Esophagus muscularis mucosa (tissue), 4 donors: ENCODE data around the gene OR1E1. TPM values are rescaled to one million over a fixed set of nuclear protein-coding genes. Genes with fewer than 3 reads are reported as not detected.
"Not testable (repeated sequence)": the region's sequence is repeated elsewhere in the genome, so short reads cannot be mapped to it uniquely, and the experiment has no call there.

Experiments used
- DNase-seq: peaks from one replicate; pipeline ENCODE4 v3.0.0-alpha.2; 2017; ENCODE audit errors: extremely low spot score
- H3K27ac ChIP-seq, 4 donors: fragments of 200-600 bp; sonication (generic); replicated peaks in 1 of 4; 1 replicate in 3 of 4; 2 replicates in 1 of 4; pipeline ENCODE4 v1.5.1; 2016 to 2019; ENCODE audit warnings: mild to moderate bottlenecking in 1 of 4
- H3K27me3 ChIP-seq, 4 donors: fragments of 200-600 bp; sonication (generic); one replicate each; pipeline versions ENCODE4 v1.5.1 to v1.6.0; 2016 to 2019
- H3K36me3 ChIP-seq, 4 donors: fragments of 200-600 bp; sonication (generic); one replicate each; pipeline ENCODE4 v1.5.1; 2016 to 2019
- H3K4me1 ChIP-seq, 4 donors: fragments of 200-600 bp; sonication (generic); one replicate each; pipeline ENCODE4 v1.5.1; 2016 to 2019
- H3K4me3 ChIP-seq, 4 donors: fragments of 200-600 bp; sonication (generic); 1 replicate in 2 of 4; 2 replicates in 2 of 4; pipeline ENCODE4 v1.5.1; 2016 to 2019; ENCODE audit warnings: mild to moderate bottlenecking in 4 of 4, moderate library complexity in 1 of 4
- H3K9me3 ChIP-seq, 4 donors: fragments of 200-600 bp; sonication (generic); 1 replicate in 3 of 4; 2 replicates in 1 of 4; pipeline ENCODE4 v1.5.1; 2016 to 2019
- EP300 ChIP-seq: sonication (generic); formaldehyde crosslinking; IDR thresholded peaks from one replicate; pipeline ENCODE4 v1.6.1; 2017; ENCODE audit warnings: antibody characterized with exemption
- POLR2A ChIP-seq: fragments of 450-650 bp; IDR thresholded peaks from one replicate; pipeline ENCODE4 v1.6.1; 2017; ENCODE audit warnings: antibody characterized with exemption, moderate library complexity, mild to moderate bottlenecking, low read depth
- POLR2AphosphoS5 ChIP-seq, 2 donors: sonication (generic); formaldehyde crosslinking; IDR thresholded peaks; one replicate each; pipeline ENCODE4 v1.6.1; 2017; ENCODE audit warnings: antibody characterized with exemption in 2 of 2
- WGBS: methylation state at CpG from one replicate; pipeline ENCODE4 v1.1.5; 2018; 5-methylcytosine and 5-hydroxymethylcytosine counted together
- intact Hi-C: fragments of 100-400 bp; cut with DNase I; formaldehyde crosslinking; loops from one replicate; pipeline ENCODE4 v1.15.1; 2023
- total RNA-seq, 4 donors: library from RNA; depleted of rRNA; stranded (reverse); fragments of >200 nt; gene quantifications; one replicate each; pipeline versions ENCODE4 v1.1.0 to v1.2.1, GENCODE V29; 2016
- TF ChIP-seq, protein P1 (sequence below), 3 experiments: fragments of 200-600 bp in 2 of 3; fragments of 450-650 bp in 1 of 3; sonication (generic) in 2 of 3; IDR thresholded peaks; one replicate each; pipeline ENCODE4 v1.5.1; 2017 to 2019; ENCODE audit warnings: antibody characterized with exemption in 3 of 3, mild to moderate bottlenecking in 2 of 3, moderate library complexity in 1 of 3

The OR1E1 gene
- total RNA-seq, 4 donors from 2014 or later = not detected

DNA sequence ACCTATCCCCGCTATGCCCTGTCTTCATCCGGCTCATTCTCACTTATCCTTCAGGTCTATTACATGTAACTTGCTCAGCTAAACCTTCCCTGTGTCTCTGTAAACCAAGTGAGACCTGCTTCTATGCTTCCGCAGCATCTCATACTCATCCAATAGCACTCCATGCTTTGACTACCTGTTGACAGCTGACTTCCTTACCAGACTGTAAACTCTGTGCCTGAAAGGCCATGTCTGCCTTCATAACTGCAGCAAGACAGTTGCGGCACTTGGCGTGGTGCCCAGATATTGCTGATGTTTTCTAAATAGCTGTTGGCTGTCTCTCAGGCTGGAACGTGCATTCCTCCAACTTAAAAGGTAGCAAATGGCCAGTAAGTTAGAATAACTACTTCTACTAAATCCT lies 1.8 kb upstream of the OR1E1 start:
- Histone ChIP-seq H3K9me3 (no peaks in the 10 kb centered on the region), H3K36me3 (no peaks in the 10 kb centered on the region), H3K27ac (no peak overlapping the region), H3K4me1 (no peaks in the 10 kb centered on the region), H3K4me3 (no peak overlapping the region), H3K27me3 (peaks cover 0 to 6% (median 0%) of the 10 kb centered on the region in 4 donors)
- no peak for DNase-seq
- WGBS = 53% methylated on average over 6 of the region's 6 CpGs
- no peak for TF ChIP-seq POLR2A
- no peak for TF ChIP-seq EP300
- TF ChIP-seq, protein P1, sequence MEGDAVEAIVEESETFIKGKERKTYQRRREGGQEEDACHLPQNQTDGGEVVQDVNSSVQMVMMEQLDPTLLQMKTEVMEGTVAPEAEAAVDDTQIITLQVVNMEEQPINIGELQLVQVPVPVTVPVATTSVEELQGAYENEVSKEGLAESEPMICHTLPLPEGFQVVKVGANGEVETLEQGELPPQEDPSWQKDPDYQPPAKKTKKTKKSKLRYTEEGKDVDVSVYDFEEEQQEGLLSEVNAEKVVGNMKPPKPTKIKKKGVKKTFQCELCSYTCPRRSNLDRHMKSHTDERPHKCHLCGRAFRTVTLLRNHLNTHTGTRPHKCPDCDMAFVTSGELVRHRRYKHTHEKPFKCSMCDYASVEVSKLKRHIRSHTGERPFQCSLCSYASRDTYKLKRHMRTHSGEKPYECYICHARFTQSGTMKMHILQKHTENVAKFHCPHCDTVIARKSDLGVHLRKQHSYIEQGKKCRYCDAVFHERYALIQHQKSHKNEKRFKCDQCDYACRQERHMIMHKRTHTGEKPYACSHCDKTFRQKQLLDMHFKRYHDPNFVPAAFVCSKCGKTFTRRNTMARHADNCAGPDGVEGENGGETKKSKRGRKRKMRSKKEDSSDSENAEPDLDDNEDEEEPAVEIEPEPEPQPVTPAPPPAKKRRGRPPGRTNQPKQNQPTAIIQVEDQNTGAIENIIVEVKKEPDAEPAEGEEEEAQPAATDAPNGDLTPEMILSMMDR (IDR thresholded peaks at IDR 0.05) = no peak
- no peak for TF ChIP-seq POLR2AphosphoS5 (IDR thresholded peaks at IDR 0.05)
- intact Hi-C loops = no loop called here

DNA sequence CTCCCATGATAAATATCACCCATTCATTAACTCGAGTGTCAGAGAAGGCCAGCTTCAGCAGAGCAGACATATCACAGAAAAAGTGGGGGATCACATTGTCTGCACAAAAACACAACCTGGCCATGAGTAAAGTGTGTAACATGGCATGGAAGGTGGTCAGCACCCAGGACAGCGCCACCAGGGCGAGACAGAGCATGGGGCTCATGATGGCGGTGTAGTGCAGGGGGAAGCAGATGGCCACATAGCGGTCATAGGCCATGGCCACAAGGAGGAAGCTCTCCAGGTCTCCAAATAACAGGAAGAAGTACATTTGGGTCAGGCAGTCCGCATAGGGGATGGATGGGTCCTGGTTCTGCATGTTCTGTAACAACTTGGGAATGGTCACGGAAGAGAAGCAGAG lies 409 bp downstream of the OR1E1 start:
- H3K27me3 ChIP-seq, H3K36me3 ChIP-seq: not testable (repeated sequence)

DNA sequence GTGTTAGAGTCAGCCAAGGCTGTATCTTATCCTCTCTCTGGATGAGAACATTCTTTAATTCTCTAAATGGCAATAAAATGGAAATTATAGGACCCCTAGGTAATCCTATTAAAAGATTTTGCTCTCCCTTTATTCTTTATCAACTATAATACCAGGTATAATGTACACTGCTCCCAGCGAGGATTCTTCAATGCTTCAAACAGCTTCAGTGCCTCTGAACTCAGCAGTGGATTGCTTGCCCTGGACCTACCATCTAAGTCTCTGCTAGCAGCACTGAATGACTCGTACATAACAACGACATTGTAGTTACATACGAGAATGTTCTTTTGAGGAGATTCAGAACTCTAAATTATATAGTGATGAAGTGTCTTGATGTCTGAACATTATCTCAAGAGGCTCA lies 8.4 kb downstream of the OR1E1 start:
- intact Hi-C loops = no loop called here
- H3K27ac ChIP-seq = no peak overlapping the region
- no peaks in the 10 kb centered on the region for H3K36me3 ChIP-seq
- 78% methylated on average over 4 of the region's 4 CpGs for WGBS
- H3K9me3 ChIP-seq = peaks cover 0 to 6% (median 0%) of the 10 kb centered on the region in 4 donors
- H3K4me3 ChIP-seq = no peak overlapping the region
- no peak for DNase-seq
- no peaks in the 10 kb centered on the region for H3K4me1 ChIP-seq
- peaks cover 0 to 26% (median 12%) of the 10 kb centered on the region in 4 donors for H3K27me3 ChIP-seq
- TF ChIP-seq, protein P1 (IDR thresholded peaks at IDR 0.05) = no peak
- TF ChIP-seq EP300 (no peak), POLR2AphosphoS5 (IDR thresholded peaks at IDR 0.05) (no peak), POLR2A (no peak)

More for the DNA sequence above, 409 bp downstream of the OR1E1 start:
- H3K4me3 ChIP-seq, H3K4me1 ChIP-seq, H3K27ac ChIP-seq, DNase-seq, H3K9me3 ChIP-seq, intact Hi-C loops: not testable (repeated sequence)
- WGBS = 46% methylated on average over 6 of the region's 7 CpGs

DNA sequence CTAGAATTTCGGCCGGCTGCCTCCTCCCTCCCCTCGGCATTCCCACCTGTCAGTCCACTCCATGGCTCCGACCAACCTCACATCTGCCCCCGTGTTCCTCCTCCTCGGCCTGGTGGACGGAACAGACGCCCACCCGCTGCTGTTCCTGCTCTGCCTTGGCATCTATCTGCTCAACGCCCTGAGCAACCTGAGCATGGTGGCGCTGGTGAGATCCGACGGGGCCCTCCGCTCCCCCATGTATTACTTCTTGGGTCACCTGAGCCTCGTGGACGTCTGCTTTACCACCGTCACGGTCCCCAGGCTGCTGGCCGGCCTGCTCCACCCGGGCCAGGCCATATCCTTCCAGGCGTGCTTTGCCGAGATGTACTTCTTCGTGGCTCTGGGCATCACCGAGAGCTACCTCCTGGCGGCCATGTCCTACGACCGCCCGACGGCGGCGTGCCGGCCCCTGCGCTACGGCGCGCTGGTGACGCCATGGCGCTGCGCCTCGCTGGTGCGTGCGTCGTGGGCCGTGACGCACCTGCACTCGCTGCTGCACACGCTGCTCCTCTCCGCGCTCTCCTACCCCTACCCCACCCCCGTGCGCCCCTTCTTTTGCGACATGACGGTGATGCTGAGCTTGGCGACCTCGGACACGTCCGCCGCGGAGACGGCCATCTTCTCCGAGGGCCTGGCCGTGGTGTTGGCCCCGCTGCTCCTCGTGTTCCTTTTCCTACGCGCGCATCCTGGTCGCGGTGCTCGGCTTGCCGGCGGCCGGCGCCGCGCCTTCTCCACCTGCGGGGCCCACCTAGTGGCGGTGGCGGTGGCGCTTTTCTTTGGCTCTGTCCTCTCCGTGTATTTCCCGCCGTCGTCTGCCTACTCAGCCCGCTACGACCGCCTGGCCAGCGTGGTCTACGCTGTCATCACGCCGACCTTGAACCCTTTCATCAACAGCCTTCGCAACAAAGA lies 12.1 kb downstream of the OR1E1 start, which contains the start of gene OR3A2:
Gene OR3A2, minus strand, starts transcription at position 440 of the 948 bp plus-strand sequence.
- WGBS = 45% methylated on average over 55 of the region's 92 CpGs
- no peak for DNase-seq
- H3K4me1 ChIP-seq = no peaks in the 10 kb centered on the region
- peak within 1 kb of the TSS in 2 of 4 donors; percentile 16 to 18 for H3K4me3 ChIP-seq
- H3K36me3 ChIP-seq = no peaks in the 10 kb centered on the region
- no peak for TF ChIP-seq EP300
- H3K27me3 ChIP-seq = peaks cover 0 to 35% (median 12%) of the 10 kb centered on the region in 4 donors
- no peaks in the 10 kb centered on the region for H3K9me3 ChIP-seq
- no peak within 1 kb of the TSS for H3K27ac ChIP-seq
- intact Hi-C loops = no loop called here

DNA sequence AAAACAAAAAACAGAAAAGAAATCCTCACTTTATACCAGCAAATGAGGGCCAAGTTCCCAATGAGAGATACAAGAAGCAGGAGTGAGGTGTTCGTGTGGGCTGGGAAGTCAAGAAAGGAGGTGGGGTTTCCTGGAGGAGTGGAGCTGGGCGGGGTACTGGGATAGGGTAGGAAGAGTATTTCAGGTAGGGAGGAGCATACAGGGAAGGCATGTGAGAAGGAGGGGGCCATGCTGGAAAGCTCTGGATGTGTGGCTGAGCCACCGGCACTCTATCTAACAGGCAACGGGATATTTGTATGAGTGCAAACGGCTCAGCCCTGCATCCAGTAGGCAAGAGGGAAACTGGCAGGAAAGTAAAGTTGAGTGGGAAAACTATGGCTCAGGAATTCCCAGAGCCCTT lies 16.3 kb downstream of the OR1E1 start:
- TF ChIP-seq EP300 = no peak
- TF ChIP-seq POLR2A = no peak
- TF ChIP-seq POLR2AphosphoS5 (IDR thresholded peaks at IDR 0.05) = no peak
- TF ChIP-seq, protein P1 (IDR thresholded peaks at IDR 0.05) = no peak
- Histone ChIP-seq H3K4me1 (no peaks in the 10 kb centered on the region), H3K4me3 (no peak overlapping the region), H3K27me3 (peaks cover 0 to 37% (median 12%) of the 10 kb centered on the region in 4 donors), H3K27ac (no peak overlapping the region), H3K36me3 (no peaks in the 10 kb centered on the region), H3K9me3 (no peaks in the 10 kb centered on the region)
- WGBS = 71% methylated on average over 5 of the region's 5 CpGs
- DNase-seq = no peak
- intact Hi-C loops = no loop called here
